Measurements from ENCODE around the gene ATP23.

DNA sequence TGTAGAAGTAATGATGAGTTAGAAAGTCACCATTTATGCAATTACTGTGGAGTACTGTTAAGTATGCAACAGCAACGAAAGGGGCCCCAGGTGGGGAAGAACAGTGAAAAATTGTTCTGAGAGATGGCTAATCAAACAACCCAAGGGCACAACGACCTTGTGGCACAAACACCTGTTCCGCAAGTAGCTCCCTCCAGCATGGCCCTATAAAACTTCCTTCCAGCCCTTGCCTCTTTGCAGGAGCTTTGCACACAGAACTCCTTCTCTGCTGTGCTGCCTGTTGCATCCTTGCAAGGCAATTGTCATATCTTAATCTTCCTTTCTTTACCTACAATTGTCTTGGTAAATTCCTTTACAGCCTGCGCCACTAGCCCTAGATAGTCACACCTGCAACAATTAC, 23.2 kb upstream of the ATP23 start:
- TF ChIP-seq CTCF (IDR thresholded peaks at IDR 0.05; ENCODE audit: low read length) (no peak), EZH2 (IDR thresholded peaks at IDR 0.05; ENCODE audit: borderline replicate concordance, low read length) (no peak)

All from OCI-LY1 (cell line).